Suprapubic skin (tissue), 4 donors: ENCODE results near the gene TCERG1L. TPM values are rescaled to one million over a fixed set of nuclear protein-coding genes. Genes with fewer than 3 reads are reported as not detected.

Source experiments
- DNase-seq, 2 donors: peaks; one replicate each; pipeline ENCODE4 v3.0.0-alpha.2; 2019; ENCODE audit warnings: low spot score in 2 of 2
- H3K27ac ChIP-seq: fragments of 200-600 bp; sonication (generic); one replicate; pipeline ENCODE4 v1.5.1; 2019
- H3K27me3 ChIP-seq: fragments of 200-600 bp; sonication (generic); one replicate; pipeline ENCODE4 v1.5.1; 2019
- H3K36me3 ChIP-seq: fragments of 200-600 bp; sonication (generic); one replicate; pipeline ENCODE4 v1.5.1; 2019
- H3K4me1 ChIP-seq: fragments of 200-600 bp; sonication (generic); one replicate; pipeline ENCODE4 v1.5.1; 2019
- H3K4me3 ChIP-seq: fragments of 200-600 bp; sonication (generic); one replicate; pipeline ENCODE4 v1.5.1; 2019; ENCODE audit warnings: mild to moderate bottlenecking
- H3K9me3 ChIP-seq: fragments of 200-600 bp; sonication (generic); one replicate; pipeline ENCODE4 v1.5.1; 2019
- EP300 ChIP-seq: sonication (generic); formaldehyde crosslinking; IDR thresholded peaks from one replicate; pipeline ENCODE4 v1.6.1; 2017; ENCODE audit warnings: antibody characterized with exemption
- POLR2A ChIP-seq, 2 donors: fragments of 450-650 bp; IDR thresholded peaks; one replicate each; pipeline ENCODE4 v1.6.1; 2017; ENCODE audit warnings: antibody characterized with exemption in 2 of 2, mild to moderate bottlenecking in 2 of 2, moderate library complexity in 2 of 2
- POLR2AphosphoS5 ChIP-seq, 3 donors: sonication (generic); formaldehyde crosslinking; IDR thresholded peaks; one replicate each; pipeline ENCODE4 v1.6.1; 2017; ENCODE audit warnings: antibody characterized with exemption in 3 of 3
- WGBS: methylation state at CpG from one replicate; pipeline ENCODE4 v1.1.5; 2018; 5-methylcytosine and 5-hydroxymethylcytosine counted together
- total RNA-seq, 4 donors: library from RNA; depleted of rRNA; stranded (reverse); fragments of >200 nt; gene quantifications; one replicate each; pipeline ENCODE4 v1.1.0, GENCODE V29; 2016
- TF ChIP-seq, protein P1 (sequence below), 2 donors: fragments of 200-600 bp in 1 of 2; fragments of 450-650 bp in 1 of 2; sonication (generic) in 1 of 2; IDR thresholded peaks; one replicate each; pipeline ENCODE4 v1.5.1; 2016 to 2019; ENCODE audit warnings: antibody characterized with exemption in 2 of 2, mild to moderate bottlenecking in 1 of 2, moderate library complexity in 1 of 2

The TCERG1L gene
- total RNA-seq, 4 donors from 2014 or later: 0.32 to 1.0 (median 0.51) TPM

GRCh38 chr10:131130025-131130424 is 181.5 kb downstream of the TCERG1L start:
- Histone ChIP-seq H3K27ac (no peak overlapping the region), H3K4me3 (no peak overlapping the region), H3K27me3 (peaks cover 13% of the 10 kb centered on the region), H3K9me3 (no peaks in the 10 kb centered on the region), H3K4me1 (peaks cover 25% of the 10 kb centered on the region), H3K36me3 (no peaks in the 10 kb centered on the region)
- WGBS: 90% methylated on average over 7 of the region's 7 CpGs
- TF ChIP-seq POLR2AphosphoS5 (IDR thresholded peaks at IDR 0.05): no peak
- TF ChIP-seq, protein P1, sequence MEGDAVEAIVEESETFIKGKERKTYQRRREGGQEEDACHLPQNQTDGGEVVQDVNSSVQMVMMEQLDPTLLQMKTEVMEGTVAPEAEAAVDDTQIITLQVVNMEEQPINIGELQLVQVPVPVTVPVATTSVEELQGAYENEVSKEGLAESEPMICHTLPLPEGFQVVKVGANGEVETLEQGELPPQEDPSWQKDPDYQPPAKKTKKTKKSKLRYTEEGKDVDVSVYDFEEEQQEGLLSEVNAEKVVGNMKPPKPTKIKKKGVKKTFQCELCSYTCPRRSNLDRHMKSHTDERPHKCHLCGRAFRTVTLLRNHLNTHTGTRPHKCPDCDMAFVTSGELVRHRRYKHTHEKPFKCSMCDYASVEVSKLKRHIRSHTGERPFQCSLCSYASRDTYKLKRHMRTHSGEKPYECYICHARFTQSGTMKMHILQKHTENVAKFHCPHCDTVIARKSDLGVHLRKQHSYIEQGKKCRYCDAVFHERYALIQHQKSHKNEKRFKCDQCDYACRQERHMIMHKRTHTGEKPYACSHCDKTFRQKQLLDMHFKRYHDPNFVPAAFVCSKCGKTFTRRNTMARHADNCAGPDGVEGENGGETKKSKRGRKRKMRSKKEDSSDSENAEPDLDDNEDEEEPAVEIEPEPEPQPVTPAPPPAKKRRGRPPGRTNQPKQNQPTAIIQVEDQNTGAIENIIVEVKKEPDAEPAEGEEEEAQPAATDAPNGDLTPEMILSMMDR (IDR thresholded peaks at IDR 0.05): no peak
- no peak for TF ChIP-seq POLR2A (IDR thresholded peaks at IDR 0.05)
- TF ChIP-seq EP300: no peak
- no peak for DNase-seq

GRCh38 chr10:131129544-131129943 is 182.0 kb downstream of the TCERG1L start:
- WGBS: 64% methylated on average over 6 of the region's 6 CpGs
- H3K36me3 ChIP-seq: no peaks in the 10 kb centered on the region
- H3K9me3 ChIP-seq: no peaks in the 10 kb centered on the region

GRCh38 chr10:131128731-131129130 is 182.8 kb downstream of the TCERG1L start:
- no peak for DNase-seq
- no peaks in the 10 kb centered on the region for H3K36me3 ChIP-seq
- no peak overlapping the region for H3K27ac ChIP-seq
- WGBS: 82% methylated on average over 8 of the region's 8 CpGs
- TF ChIP-seq EP300 (no peak), POLR2A (IDR thresholded peaks at IDR 0.05) (no peak)
- peaks cover 25% of the 10 kb centered on the region for H3K4me1 ChIP-seq
- H3K4me3 ChIP-seq: no peak overlapping the region
- no peaks in the 10 kb centered on the region for H3K9me3 ChIP-seq
- H3K27me3 ChIP-seq: peaks cover 13% of the 10 kb centered on the region

More at GRCh38 chr10:131129544-131129943, 182.0 kb downstream of the TCERG1L start:
- Histone ChIP-seq H3K4me3 (no peak overlapping the region), H3K27me3 (peaks cover 13% of the 10 kb centered on the region), H3K4me1 (peaks cover 25% of the 10 kb centered on the region), H3K27ac (no peak overlapping the region)
- TF ChIP-seq EP300: no peak
- TF ChIP-seq, protein P1 (IDR thresholded peaks at IDR 0.05): no peak
- TF ChIP-seq POLR2A (IDR thresholded peaks at IDR 0.05): no peak
- no peak for TF ChIP-seq POLR2AphosphoS5 (IDR thresholded peaks at IDR 0.05)
- no peak for DNase-seq

- DNase-seq: no peak
- no peak overlapping the region for H3K27ac ChIP-seq
- TF ChIP-seq EP300 (no peak), POLR2A (IDR thresholded peaks at IDR 0.05) (no peak), POLR2AphosphoS5 (IDR thresholded peaks at IDR 0.05) (no peak)
- TF ChIP-seq, protein P1 (IDR thresholded peaks at IDR 0.05): no peak
- peaks cover 13% of the 10 kb centered on the region for H3K27me3 ChIP-seq
- WGBS: 84% methylated on average over 8 of the region's 8 CpGs
- no peaks in the 10 kb centered on the region for H3K9me3 ChIP-seq
- no peaks in the 10 kb centered on the region for H3K36me3 ChIP-seq
- H3K4me1 ChIP-seq: peaks cover 24% of the 10 kb centered on the region
- H3K4me3 ChIP-seq: no peak overlapping the region
These were observed 183.9 kb downstream of the TCERG1L start for GRCh38 chr10:131127610-131128009.

- Histone ChIP-seq H3K36me3 (no peaks in the 10 kb centered on the region), H3K27me3 (peaks cover 13% of the 10 kb centered on the region), H3K4me1 (peaks cover 20% of the 10 kb centered on the region), H3K9me3 (no peaks in the 10 kb centered on the region), H3K27ac (no peak overlapping the region), H3K4me3 (no peak overlapping the region)
- DNase-seq: no peak
- WGBS: 67% methylated on average over 7 of the region's 9 CpGs
- TF ChIP-seq, protein P1 (IDR thresholded peaks at IDR 0.05): no peak
- TF ChIP-seq EP300 (no peak), POLR2AphosphoS5 (IDR thresholded peaks at IDR 0.05) (no peak), POLR2A (IDR thresholded peaks at IDR 0.05) (no peak)
These were observed 184.4 kb downstream of the TCERG1L start for GRCh38 chr10:131127138-131127589.
